T-helper 1 cell treated with Interleukin-12 subunit alpha and Interleukin-12 subunit beta and Interleukin-4 antibody, amounts not matched to agents 30 μg/mL and 1 μg/mL, for 36 hours (primary cell): ENCODE data around the gene CPPED1.
A peak's percentile ranks its signal among the peaks of the same experiment; 100 is the strongest.
"Not testable (repeated sequence)": the region's sequence is repeated elsewhere in the genome, so short reads cannot be mapped to it uniquely, and the experiment has no call there.

Experiments used
- H3K27ac Mint-ChIP-seq: one replicate; pipeline ENCODE4 v1.8.0; 2021; ENCODE audit warnings: mild to moderate bottlenecking, mixed read lengths
- H3K27me3 Mint-ChIP-seq: one replicate; pipeline ENCODE4 v1.8.0; 2021; ENCODE audit warnings: low read depth, mixed read lengths
- H3K36me3 Mint-ChIP-seq: one replicate; pipeline ENCODE4 v1.8.0; 2021; ENCODE audit warnings: low read depth, mixed read lengths
- H3K4me1 Mint-ChIP-seq: one replicate; pipeline ENCODE4 v1.8.0; 2021; ENCODE audit warnings: low read depth, mixed read lengths
- H3K4me3 Mint-ChIP-seq: one replicate; pipeline ENCODE4 v1.8.0; 2021; ENCODE audit warnings: mild to moderate bottlenecking, moderate library complexity, mixed read lengths
- H3K9me3 Mint-ChIP-seq: one replicate; pipeline ENCODE4 v1.8.0; 2021; ENCODE audit warnings: mixed read lengths

CPPED1 gene, protein sequence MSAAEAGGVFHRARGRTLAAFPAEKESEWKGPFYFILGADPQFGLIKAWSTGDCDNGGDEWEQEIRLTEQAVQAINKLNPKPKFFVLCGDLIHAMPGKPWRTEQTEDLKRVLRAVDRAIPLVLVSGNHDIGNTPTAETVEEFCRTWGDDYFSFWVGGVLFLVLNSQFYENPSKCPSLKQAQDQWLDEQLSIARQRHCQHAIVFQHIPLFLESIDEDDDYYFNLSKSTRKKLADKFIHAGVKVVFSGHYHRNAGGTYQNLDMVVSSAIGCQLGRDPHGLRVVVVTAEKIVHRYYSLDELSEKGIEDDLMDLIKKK

DNA sequence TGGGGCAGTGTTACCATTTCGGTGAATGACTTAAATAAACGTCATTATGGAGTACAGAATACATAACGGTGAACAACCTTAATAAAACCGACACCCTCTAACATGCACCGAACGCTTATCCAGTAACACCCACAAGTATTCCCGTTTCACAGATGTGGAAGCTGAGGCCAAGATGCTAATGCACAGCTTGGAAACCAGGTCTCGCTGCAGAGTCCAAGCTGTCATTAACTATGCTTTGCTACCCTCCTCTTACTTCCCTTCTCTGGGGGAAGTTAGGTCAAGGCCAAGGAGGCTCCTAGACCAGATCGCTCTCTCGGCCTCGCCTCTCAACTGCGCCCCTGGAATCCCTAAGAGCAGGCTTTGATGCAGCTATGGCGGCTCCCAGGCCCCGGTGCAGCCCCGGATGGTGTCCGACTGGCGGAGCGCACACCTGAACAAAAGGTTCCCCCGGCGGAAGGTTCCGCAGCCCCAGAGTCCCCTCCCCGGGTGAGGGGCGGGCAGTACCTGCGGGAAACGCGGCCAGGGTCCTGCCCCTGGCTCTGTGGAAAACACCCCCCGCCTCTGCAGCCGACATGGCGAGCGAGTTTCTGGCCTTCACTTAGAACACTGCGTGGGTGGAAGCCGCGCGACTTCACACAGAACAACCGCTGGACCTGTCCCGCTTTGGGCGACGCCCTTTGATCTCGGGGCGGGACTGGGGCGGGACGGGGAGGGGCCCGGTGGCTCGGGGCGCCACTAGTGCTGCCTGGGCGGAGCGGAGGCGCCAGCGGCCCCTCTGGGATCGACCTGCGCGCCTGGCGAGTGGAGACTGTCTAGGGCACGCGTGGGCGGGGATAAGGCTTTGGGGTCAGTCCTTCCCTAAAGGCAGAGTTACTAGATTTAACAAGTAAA lies at the start of gene CPPED1:
CPPED1 (minus strand) TSS at position 685 of the 891 bp plus-strand sequence; CDS start at position 574, 111 bp downstream.
- Mint-ChIP-seq H3K36me3 (peaks cover 12% of the 10 kb centered on the region), H3K27ac (peak within 1 kb of the TSS; percentile 91), H3K4me3 (peak within 1 kb of the TSS; percentile 93), H3K27me3 (no peaks in the 10 kb centered on the region), H3K9me3 (no peaks in the 10 kb centered on the region), H3K4me1 (peaks cover 34% of the 10 kb centered on the region)

DNA sequence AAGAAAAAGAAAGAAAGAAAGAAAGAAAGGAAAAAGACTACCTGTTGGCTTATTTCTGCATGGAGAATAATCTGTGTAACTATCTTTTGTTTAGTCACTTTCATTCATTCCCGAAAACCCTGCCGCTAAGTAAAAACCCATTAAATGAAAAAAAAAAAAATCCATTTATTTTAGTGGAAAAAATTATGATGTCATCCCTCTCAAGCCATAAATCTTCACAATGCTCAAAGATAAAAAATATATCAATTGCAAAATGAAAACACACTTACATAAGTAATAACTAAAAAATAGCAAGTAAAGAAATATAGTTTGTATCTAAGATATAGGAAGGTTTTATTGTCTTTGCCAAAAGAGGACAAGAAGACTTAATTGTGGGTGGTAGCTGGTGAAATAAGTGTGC lies 46.5 kb upstream of the CPPED1 start:
- Mint-ChIP-seq H3K9me3 (no peaks in the 10 kb centered on the region), H3K4me1 (no peaks in the 10 kb centered on the region), H3K4me3 (no peak overlapping the region), H3K36me3 (no peaks in the 10 kb centered on the region), H3K27me3 (peaks cover 4% of the 10 kb centered on the region), H3K27ac (no peak overlapping the region)

- Mint-ChIP-seq H3K4me3 (no peak overlapping the region), H3K27me3 (peaks cover 9% of the 10 kb centered on the region), H3K9me3 (no peaks in the 10 kb centered on the region), H3K4me1 (no peaks in the 10 kb centered on the region), H3K36me3 (no peaks in the 10 kb centered on the region), H3K27ac (no peak overlapping the region)
Measured at GRCh38 chr16:12846592-12846991, 42.9 kb upstream of the CPPED1 start.

GRCh38 chr16:12845282-12845681 lies 41.6 kb upstream of the CPPED1 start:
- no peak overlapping the region for H3K4me3 Mint-ChIP-seq
- no peaks in the 10 kb centered on the region for H3K4me1 Mint-ChIP-seq
- no peaks in the 10 kb centered on the region for H3K36me3 Mint-ChIP-seq
- peaks cover 11% of the 10 kb centered on the region for H3K27me3 Mint-ChIP-seq
- H3K9me3 Mint-ChIP-seq: no peaks in the 10 kb centered on the region
- H3K27ac Mint-ChIP-seq: no peak overlapping the region

- Mint-ChIP-seq H3K27me3 (peaks cover 17% of the 10 kb centered on the region), H3K4me3 (peak overlapping the region; percentile 37), H3K4me1 (peaks cover 10% of the 10 kb centered on the region), H3K36me3 (peaks cover 5% of the 10 kb centered on the region), H3K9me3 (peaks cover 7% of the 10 kb centered on the region), H3K27ac (peak overlapping the region; percentile 77)
Measured at GRCh38 chr16:12837756-12838155, 34.1 kb upstream of the CPPED1 start.

DNA sequence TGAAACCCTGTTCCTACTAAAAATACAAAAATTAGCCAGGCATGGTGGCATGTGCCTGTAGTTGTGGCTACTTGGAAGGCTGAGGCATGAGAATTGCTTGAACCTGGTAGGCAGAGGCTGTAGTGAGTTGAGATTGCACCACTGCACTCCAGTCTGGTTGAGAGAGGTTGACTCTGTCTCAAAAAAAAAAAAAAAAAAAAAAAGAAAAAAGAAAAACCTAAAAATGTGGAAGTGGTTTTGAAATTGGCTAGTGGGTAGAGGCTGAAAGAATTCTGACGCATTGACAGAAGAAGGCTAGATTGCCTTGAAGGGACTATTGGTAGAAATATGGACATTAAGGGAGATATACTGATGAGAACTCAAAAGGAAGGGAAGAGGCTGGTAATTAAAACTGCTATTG lies 33.6 kb upstream of the CPPED1 start:
- Mint-ChIP-seq H3K27me3 (peaks cover 20% of the 10 kb centered on the region), H3K9me3 (peaks cover 7% of the 10 kb centered on the region), H3K4me3 (peak overlapping the region; percentile 37)

GRCh38 chr16:12833926-12834325 lies 30.2 kb upstream of the CPPED1 start:
- Mint-ChIP-seq H3K4me1 (peaks cover 10% of the 10 kb centered on the region), H3K9me3 (peaks cover 7% of the 10 kb centered on the region), H3K36me3 (peaks cover 5% of the 10 kb centered on the region), H3K4me3 (no peak overlapping the region), H3K27ac (no peak overlapping the region), H3K27me3 (peaks cover 16% of the 10 kb centered on the region)

More for the DNA sequence above, 33.6 kb upstream of the CPPED1 start:
- H3K27ac Mint-ChIP-seq: peak overlapping the region; percentile 77
- peaks cover 10% of the 10 kb centered on the region for H3K4me1 Mint-ChIP-seq
- H3K36me3 Mint-ChIP-seq: peaks cover 5% of the 10 kb centered on the region

- H3K9me3 Mint-ChIP-seq: no peaks in the 10 kb centered on the region
- H3K27ac Mint-ChIP-seq: no peak overlapping the region
- H3K27me3 Mint-ChIP-seq: peaks cover 17% of the 10 kb centered on the region
- no peaks in the 10 kb centered on the region for H3K36me3 Mint-ChIP-seq
- no peaks in the 10 kb centered on the region for H3K4me1 Mint-ChIP-seq
- no peak overlapping the region for H3K4me3 Mint-ChIP-seq
Measured at GRCh38 chr16:12829096-12829888, 25.6 kb upstream of the CPPED1 start.

GRCh38 chr16:12828206-12828605 lies 24.5 kb upstream of the CPPED1 start:
- H3K4me1 Mint-ChIP-seq: no peaks in the 10 kb centered on the region
- H3K27ac Mint-ChIP-seq: no peak overlapping the region
- H3K36me3 Mint-ChIP-seq: no peaks in the 10 kb centered on the region
- peaks cover 17% of the 10 kb centered on the region for H3K27me3 Mint-ChIP-seq
- no peaks in the 10 kb centered on the region for H3K9me3 Mint-ChIP-seq
- no peak overlapping the region for H3K4me3 Mint-ChIP-seq

DNA sequence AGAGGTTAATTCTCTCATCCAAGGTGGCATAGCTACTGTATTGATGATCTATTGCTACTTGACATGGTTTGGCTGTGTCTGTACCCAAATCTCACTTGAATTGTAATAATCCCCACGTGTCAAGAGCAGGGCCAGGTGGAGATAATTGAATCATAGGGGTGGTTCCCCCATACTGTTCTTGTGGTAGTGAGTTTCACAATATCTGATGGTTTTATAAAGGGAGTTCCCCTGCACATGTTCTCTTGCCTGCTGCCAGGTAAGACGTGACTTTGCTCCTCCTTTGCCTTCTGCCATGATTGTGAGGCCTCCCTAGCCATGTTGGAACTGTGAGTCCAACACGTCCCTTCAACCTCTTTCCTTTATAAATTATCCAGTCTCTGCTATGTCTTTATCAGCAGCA lies 22.9 kb upstream of the CPPED1 start:
- no peak overlapping the region for H3K27ac Mint-ChIP-seq
- H3K36me3 Mint-ChIP-seq: no peaks in the 10 kb centered on the region
- H3K27me3 Mint-ChIP-seq: peaks cover 21% of the 10 kb centered on the region
- no peaks in the 10 kb centered on the region for H3K9me3 Mint-ChIP-seq
- no peak overlapping the region for H3K4me3 Mint-ChIP-seq
- no peaks in the 10 kb centered on the region for H3K4me1 Mint-ChIP-seq

- peaks cover 14% of the 10 kb centered on the region for H3K27me3 Mint-ChIP-seq
- no peaks in the 10 kb centered on the region for H3K36me3 Mint-ChIP-seq
- no peak overlapping the region for H3K4me3 Mint-ChIP-seq
- H3K27ac Mint-ChIP-seq: no peak overlapping the region
- no peaks in the 10 kb centered on the region for H3K9me3 Mint-ChIP-seq
- peaks cover 18% of the 10 kb centered on the region for H3K4me1 Mint-ChIP-seq
Measured at GRCh38 chr16:12819126-12820117, 15.7 kb upstream of the CPPED1 start.

- Mint-ChIP-seq H3K27ac (no peak overlapping the region), H3K4me1 (peaks cover 18% of the 10 kb centered on the region), H3K36me3 (no peaks in the 10 kb centered on the region)
Measured at GRCh38 chr16:12818326-12818725, 14.6 kb upstream of the CPPED1 start.

GRCh38 chr16:12816791-12817214 lies 13.1 kb upstream of the CPPED1 start:
- not testable (repeated sequence) for H3K27ac Mint-ChIP-seq, H3K9me3 Mint-ChIP-seq, H3K27me3 Mint-ChIP-seq, H3K36me3 Mint-ChIP-seq, H3K4me3 Mint-ChIP-seq
- peaks cover 18% of the 10 kb centered on the region for H3K4me1 Mint-ChIP-seq

More at GRCh38 chr16:12818326-12818725, 14.6 kb upstream of the CPPED1 start:
- H3K4me3 Mint-ChIP-seq: no peak overlapping the region
- peaks cover 14% of the 10 kb centered on the region for H3K27me3 Mint-ChIP-seq
- no peaks in the 10 kb centered on the region for H3K9me3 Mint-ChIP-seq
